ENCODE data around the gene FKBP15. TPM values are rescaled to one million over a fixed set of nuclear protein-coding genes. Genes with fewer than 3 reads are reported as not detected.
A peak's percentile ranks its signal among the peaks of the same experiment; 100 is the strongest.

FKBP15 gene
- total and polyA plus RNA-seq, 2 donors (not counting 3 experiments of a cell fraction or from before 2014, with no cell fraction given), result 16.8 to 26.8 TPM

GRCh38 chr9:113220467-113221002 lies 542 bp downstream of the FKBP15 start:
- Histone ChIP-seq H3K9me1 (replicated peaks; ENCODE audit: control insufficient read depth, extremely low read depth, insufficient read depth, low read length) (no peaks in the 10 kb centered on the region), H3K27ac (ENCODE audit: insufficient read depth, low read depth, low read length) (peak overlapping the region; percentile 65), H3K27me3 (ENCODE audit: control insufficient read depth in 2 of 2, insufficient read depth in 2 of 2, low read length in 2 of 2) (no peaks in the 10 kb centered on the region), H3K4me2 (ENCODE audit: insufficient read depth, low read length) (peak overlapping the region; percentile 88), H3K9me3 (replicated peaks; ENCODE audit: control insufficient read depth, insufficient read depth, low read length) (no peaks in the 10 kb centered on the region), H3K79me2 (ENCODE audit: control insufficient read depth, insufficient read depth, low read length) (peaks cover 56% of the 10 kb centered on the region), H3K4me3 (replicated peaks in 1 of 3; ENCODE audit: insufficient read depth in 1 of 3, low read depth in 1 of 3, low read length in 3 of 3) (peak overlapping the region; percentile 70 to 94 (median 89)), H3K4me1 (ENCODE audit: control insufficient read depth, extremely low read depth, insufficient read depth, low read length) (peaks cover 21% of the 10 kb centered on the region), H4K20me1 (replicated peaks; ENCODE audit: control insufficient read depth, extremely low read depth, insufficient read depth, low read length) (no peaks in the 10 kb centered on the region), H3K36me3 (ENCODE audit: control insufficient read depth in 2 of 2, extremely low read depth in 1 of 2, insufficient read depth in 2 of 2, low read length in 2 of 2) (no peaks in the 10 kb centered on the region), H3K9ac (replicated peaks; ENCODE audit: extremely low read depth, insufficient read depth, low read length) (peak overlapping the region; percentile 95), H2AFZ (ENCODE audit: low read depth, low read length) (peak overlapping the region; percentile 95)
- intact Hi-C loops (cut with micrococcal nuclease) (loop anchor here (1.0 kb wide), 1 partner anchor 55 kb away; the partner anchor contains the start of genes CDC26 and PRPF4), dilution Hi-C loops (cut with MboI; ENCODE audit: extremely low pct_ligation_motif_present, low sequenced_read_pairs) (no loop called here)
- TF ChIP-seq MYC (IDR thresholded peaks at IDR 0.05; ENCODE audit: low read depth, low read length), result no peak
- TF ChIP-seq POLR2A (IDR thresholded peaks at IDR 0.05; ENCODE audit: low read depth, low read length), result no peak
- no peak for TF ChIP-seq GATA2 (IDR thresholded peaks at IDR 0.05; ENCODE audit: insufficient read depth, insufficient read length, low read depth, low read length)
- TF ChIP-seq, protein P1, sequence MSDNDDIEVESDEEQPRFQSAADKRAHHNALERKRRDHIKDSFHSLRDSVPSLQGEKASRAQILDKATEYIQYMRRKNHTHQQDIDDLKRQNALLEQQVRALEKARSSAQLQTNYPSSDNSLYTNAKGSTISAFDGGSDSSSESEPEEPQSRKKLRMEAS (IDR thresholded peaks at IDR 0.05; ENCODE audit: insufficient read depth, insufficient read length), result no peak
- TF ChIP-seq JUN (IDR thresholded peaks at IDR 0.05; ENCODE audit: borderline replicate concordance, insufficient read depth, insufficient read length, low read depth), result no peak
- TF ChIP-seq FOS (IDR thresholded peaks at IDR 0.05; ENCODE audit: borderline replicate concordance, insufficient read depth, low read length), result no peak
- no peak for TF ChIP-seq EZH2 (IDR thresholded peaks at IDR 0.05; ENCODE audit: borderline replicate concordance, low read depth, low read length, severe bottlenecking)
- TF ChIP-seq POLR2AphosphoS5 (IDR thresholded peaks at IDR 0.05; ENCODE audit: insufficient read depth, low read depth, low read length), result no peak
- TF ChIP-seq, protein P2, sequence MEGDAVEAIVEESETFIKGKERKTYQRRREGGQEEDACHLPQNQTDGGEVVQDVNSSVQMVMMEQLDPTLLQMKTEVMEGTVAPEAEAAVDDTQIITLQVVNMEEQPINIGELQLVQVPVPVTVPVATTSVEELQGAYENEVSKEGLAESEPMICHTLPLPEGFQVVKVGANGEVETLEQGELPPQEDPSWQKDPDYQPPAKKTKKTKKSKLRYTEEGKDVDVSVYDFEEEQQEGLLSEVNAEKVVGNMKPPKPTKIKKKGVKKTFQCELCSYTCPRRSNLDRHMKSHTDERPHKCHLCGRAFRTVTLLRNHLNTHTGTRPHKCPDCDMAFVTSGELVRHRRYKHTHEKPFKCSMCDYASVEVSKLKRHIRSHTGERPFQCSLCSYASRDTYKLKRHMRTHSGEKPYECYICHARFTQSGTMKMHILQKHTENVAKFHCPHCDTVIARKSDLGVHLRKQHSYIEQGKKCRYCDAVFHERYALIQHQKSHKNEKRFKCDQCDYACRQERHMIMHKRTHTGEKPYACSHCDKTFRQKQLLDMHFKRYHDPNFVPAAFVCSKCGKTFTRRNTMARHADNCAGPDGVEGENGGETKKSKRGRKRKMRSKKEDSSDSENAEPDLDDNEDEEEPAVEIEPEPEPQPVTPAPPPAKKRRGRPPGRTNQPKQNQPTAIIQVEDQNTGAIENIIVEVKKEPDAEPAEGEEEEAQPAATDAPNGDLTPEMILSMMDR (IDR thresholded peaks at IDR 0.05; ENCODE audit: extremely low read depth in 1 of 2, insufficient read depth in 1 of 2, low read depth in 1 of 2, low read length in 2 of 2), result no peak
- BruUV-seq (replicated peaks), result TSS peak; percentile 60
- CTCF ChIA-PET, result interaction anchor here (0.8 to 2.4 kb wide), 5 partner anchors 13 to 888 kb away, joined by 3 to 16 read pairs (median 4); partner anchors contain the start of genes CDC26 and PRPF4
- DNase-seq (ENCODE audit: low read depth, low spot score), result no peak
- POLR2A ChIA-PET, result interaction anchor here (0.6 to 1.4 kb wide), 3 partner anchors 55 to 893 kb away, joined by 3 to 5 read pairs (median 3); partner anchors contain the start of genes CDC26 and PRPF4
- peak; percentile 43 for FAIRE-seq

All from endothelial cell of umbilical vein (primary cell).